Effector CD4-positive, alpha-beta T cell (primary cell): ENCODE measurements around the gene ADISSP.

Experiments used
- DNase-seq: peaks from one replicate; pipeline ENCODE4 v3.0.0-alpha.2; 2020

ADISSP gene

GRCh38 chr20:3710703-3711483 is 56.7 kb downstream of the ADISSP start:
- DNase-seq: peak; percentile 70

- DNase-seq: no peak
These were observed 57.5 kb downstream of the ADISSP start for GRCh38 chr20:3710011-3710466.

- DNase-seq: no peak
These were observed 60.0 kb downstream of the ADISSP start for GRCh38 chr20:3707508-3707899.

DNA sequence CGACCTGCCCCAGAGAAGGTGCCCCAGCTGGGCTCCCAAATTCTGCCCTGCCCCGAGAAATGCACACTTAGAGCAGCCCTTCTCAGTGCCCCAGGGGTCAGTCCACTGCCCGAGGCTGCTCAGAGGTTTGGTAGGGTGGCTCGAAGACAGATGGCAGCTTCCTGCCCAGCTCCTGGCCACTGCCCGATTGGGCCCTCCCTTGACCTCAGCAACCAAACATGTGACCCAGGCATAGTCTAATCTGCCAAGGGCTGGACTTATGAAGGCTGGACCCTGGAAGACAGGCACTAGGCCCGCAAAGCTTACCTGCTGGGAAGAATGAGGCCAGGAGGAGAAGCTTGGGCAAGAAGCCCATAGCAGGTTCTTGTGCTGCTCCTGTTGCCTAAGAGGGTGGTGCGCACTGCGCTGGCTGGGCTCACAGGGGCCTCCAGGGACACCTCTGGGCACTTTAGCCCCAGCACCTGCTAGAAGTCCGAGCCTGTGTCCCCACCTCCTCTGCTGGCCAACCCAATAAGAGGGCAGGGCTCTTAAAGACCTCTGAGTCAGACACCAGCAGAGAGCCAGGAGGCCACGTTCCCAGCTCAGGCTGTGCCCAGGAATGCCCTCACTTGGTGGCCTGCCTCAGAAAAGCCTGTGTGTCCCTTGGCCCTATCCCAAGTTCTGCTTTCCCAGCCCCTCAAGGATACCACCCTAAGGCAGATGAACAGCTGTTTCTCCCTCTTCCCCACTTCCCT is 60.6 kb downstream of the ADISSP start:
- no peak for DNase-seq

- no peak for DNase-seq
These were observed 61.4 kb downstream of the ADISSP start for GRCh38 chr20:3705970-3706739.

GRCh38 chr20:3705491-3705969 is 62.0 kb downstream of the ADISSP start:
- no peak for DNase-seq

GRCh38 chr20:3704087-3704486 is 63.5 kb downstream of the ADISSP start:
- DNase-seq: no peak
